ENCODE results near the gene USP11.

- no peak for TF ChIP-seq CTCF (IDR thresholded peaks at IDR 0.05 in 2 of 3, conservative IDR thresholded peaks at IDR 0.05 in 1 of 3; ENCODE audit: borderline replicate concordance in 1 of 3, insufficient read depth in 1 of 3, low read depth in 2 of 3, low read length in 2 of 3)
- TF ChIP-seq ATF3 (IDR thresholded peaks at IDR 0.05): no peak
These were observed 8.4 kb upstream of the USP11 start for GRCh38 chrX:47224266-47224895.
